Adrenal gland (tissue), 5 donors: ENCODE measurements around the gene DGKH.

Experiments
- POLR2A ChIP-seq, 2 donors: fragments of 450-650 bp; IDR thresholded peaks; one replicate each; pipeline ENCODE4 v1.6.1; 2017; ENCODE audit warnings: antibody characterized with exemption in 2 of 2, mild to moderate bottlenecking in 2 of 2, moderate library complexity in 1 of 2
- TF ChIP-seq, protein P1 (sequence below), 6 experiments: fragments of 450-650 bp in 4 of 6; fragments of 200-600 bp in 2 of 6; sonication (generic) in 1 of 6; IDR thresholded peaks; 1 replicate in 5 of 6; 2 replicates in 1 of 6; pipeline versions ENCODE4 v1.5.1 to v1.8.0; 2016 to 2021; ENCODE audit warnings: antibody characterized with exemption in 6 of 6, mild to moderate bottlenecking in 2 of 6, moderate library complexity in 1 of 6
- donor health status: DM: no; HTN: no; CAD: no.

DNA sequence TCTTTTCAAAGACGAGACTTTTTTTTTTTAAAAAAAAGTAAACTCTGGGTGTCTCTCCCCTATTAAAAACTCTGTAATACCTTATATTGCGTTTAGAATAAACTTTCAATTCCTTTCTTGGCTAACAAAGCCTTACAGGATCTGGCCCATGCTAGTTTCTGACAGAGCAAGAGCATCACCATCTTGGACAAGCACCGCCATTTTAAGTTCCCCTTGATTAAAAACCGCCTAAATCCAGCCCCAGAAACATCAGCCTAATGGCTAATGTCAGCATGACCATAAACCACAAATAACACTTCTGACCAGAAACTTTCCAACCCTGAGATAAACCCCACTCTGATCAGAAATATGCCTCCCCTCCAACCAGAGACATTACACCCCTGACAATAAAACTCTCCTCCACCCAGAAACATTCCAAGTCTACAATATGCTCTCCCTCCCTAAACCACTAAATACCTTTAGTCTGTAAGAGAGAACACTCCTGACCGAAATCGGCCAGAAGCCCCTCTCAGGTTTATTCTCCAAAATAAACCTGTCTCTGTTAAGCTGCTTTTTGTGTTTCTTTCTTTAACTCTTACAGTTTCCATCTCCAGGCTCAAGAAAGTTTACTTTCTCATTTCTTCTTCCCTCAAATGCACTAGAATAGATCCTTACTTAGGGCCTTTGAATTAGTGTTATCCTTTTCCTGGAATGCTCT is 221.9 kb downstream of the DGKH start:
- TF ChIP-seq, protein P1, sequence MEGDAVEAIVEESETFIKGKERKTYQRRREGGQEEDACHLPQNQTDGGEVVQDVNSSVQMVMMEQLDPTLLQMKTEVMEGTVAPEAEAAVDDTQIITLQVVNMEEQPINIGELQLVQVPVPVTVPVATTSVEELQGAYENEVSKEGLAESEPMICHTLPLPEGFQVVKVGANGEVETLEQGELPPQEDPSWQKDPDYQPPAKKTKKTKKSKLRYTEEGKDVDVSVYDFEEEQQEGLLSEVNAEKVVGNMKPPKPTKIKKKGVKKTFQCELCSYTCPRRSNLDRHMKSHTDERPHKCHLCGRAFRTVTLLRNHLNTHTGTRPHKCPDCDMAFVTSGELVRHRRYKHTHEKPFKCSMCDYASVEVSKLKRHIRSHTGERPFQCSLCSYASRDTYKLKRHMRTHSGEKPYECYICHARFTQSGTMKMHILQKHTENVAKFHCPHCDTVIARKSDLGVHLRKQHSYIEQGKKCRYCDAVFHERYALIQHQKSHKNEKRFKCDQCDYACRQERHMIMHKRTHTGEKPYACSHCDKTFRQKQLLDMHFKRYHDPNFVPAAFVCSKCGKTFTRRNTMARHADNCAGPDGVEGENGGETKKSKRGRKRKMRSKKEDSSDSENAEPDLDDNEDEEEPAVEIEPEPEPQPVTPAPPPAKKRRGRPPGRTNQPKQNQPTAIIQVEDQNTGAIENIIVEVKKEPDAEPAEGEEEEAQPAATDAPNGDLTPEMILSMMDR (IDR thresholded peaks at IDR 0.05) = no peak
- TF ChIP-seq POLR2A (IDR thresholded peaks at IDR 0.05) = no peak
